Dermis microvascular lymphatic vessel endothelial cell (primary cell): Measurements from ENCODE around the gene DIP2C. TPM values are rescaled to one million over a fixed set of nuclear protein-coding genes. Genes with fewer than 3 reads are reported as not detected.
"Not testable (repeated sequence)": the region's sequence is repeated elsewhere in the genome, so short reads cannot be mapped to it uniquely, and the experiment has no call there.

Experiments
- DNase-seq, 2 donors: peaks; one replicate each; pipeline versions ENCODE4 v3.0.0 to v3.0.0-alpha.2; 2010; ENCODE audit warnings: low read depth in 2 of 2
- total RNA-seq: library from RNA; depleted of rRNA; stranded (reverse); fragments of >200 nt; gene quantifications from 2 replicates; pipeline ENCODE4 v1.2.1, GENCODE V29; 2014

Gene DIP2C
- total RNA-seq, 1 donor from 2014 or later, result 4.5 TPM

- DNase-seq, result no peak
These were observed 407.0 kb downstream of the DIP2C start for GRCh38 chr10:282294-283139.

- no peak for DNase-seq
These were observed 409.8 kb downstream of the DIP2C start for GRCh38 chr10:279655-280054.

GRCh38 chr10:279232-279631 is 410.2 kb downstream of the DIP2C start:
- no peak for DNase-seq

- no peak for DNase-seq
These were observed 410.8 kb downstream of the DIP2C start for GRCh38 chr10:278707-279106.

- DNase-seq, result no peak
These were observed 411.5 kb downstream of the DIP2C start for GRCh38 chr10:277963-278362.

GRCh38 chr10:275680-276079 is 413.8 kb downstream of the DIP2C start:
- DNase-seq, result no peak

GRCh38 chr10:274866-275265 is 414.6 kb downstream of the DIP2C start:
- no peak for DNase-seq

- DNase-seq, result no peak
These were observed 416.4 kb downstream of the DIP2C start for GRCh38 chr10:273088-273487.

GRCh38 chr10:271722-272121 is 417.7 kb downstream of the DIP2C start:
- no peak for DNase-seq

- DNase-seq, result no peak
These were observed 418.3 kb downstream of the DIP2C start for GRCh38 chr10:271201-271600.

- DNase-seq, result no peak
These were observed 419.9 kb downstream of the DIP2C start for GRCh38 chr10:269440-270074.

- DNase-seq, result no peak
These were observed 421.8 kb downstream of the DIP2C start for GRCh38 chr10:267705-268104.

GRCh38 chr10:266974-267425 is 422.5 kb downstream of the DIP2C start:
- DNase-seq, result peak; percentile 57 to 65

- not testable (repeated sequence) for DNase-seq
These were observed 423.5 kb downstream of the DIP2C start for GRCh38 chr10:265816-266588.

- not testable (repeated sequence) for DNase-seq
These were observed 424.4 kb downstream of the DIP2C start for GRCh38 chr10:265074-265440.

GRCh38 chr10:264160-265073 is 425.1 kb downstream of the DIP2C start:
- DNase-seq, result not testable (repeated sequence)

- no peak for DNase-seq
These were observed 428.5 kb downstream of the DIP2C start for GRCh38 chr10:260819-261429.

GRCh38 chr10:251982-252582 is 437.4 kb downstream of the DIP2C start:
- DNase-seq, result no peak

- no peak for DNase-seq
These were observed 441.2 kb downstream of the DIP2C start for GRCh38 chr10:248307-248706.

GRCh38 chr10:247480-247879 is 442.0 kb downstream of the DIP2C start:
- no peak for DNase-seq
